PC-3 (cell line): Measurements from ENCODE around the gene TRPT1.

Source experiments
- EZH2phosphoT487 ChIP-seq: fragments of 300-600 bp; sonication (generic); IDR thresholded peaks from 2 replicates; pipeline ENCODE4 v1.6.1; 2018; ENCODE audit warnings: mild to moderate bottlenecking, antibody characterized with exemption, low read length, borderline replicate concordance
- TF ChIP-seq, protein P1 (sequence below): fragments of 300-600 bp; sonication (generic); conservative IDR thresholded peaks from 2 replicates; pipeline ENCODE4 v1.5.1; 2017; ENCODE audit warnings: antibody characterized with exemption, low read depth, mild to moderate bottlenecking, low read length

DNA sequence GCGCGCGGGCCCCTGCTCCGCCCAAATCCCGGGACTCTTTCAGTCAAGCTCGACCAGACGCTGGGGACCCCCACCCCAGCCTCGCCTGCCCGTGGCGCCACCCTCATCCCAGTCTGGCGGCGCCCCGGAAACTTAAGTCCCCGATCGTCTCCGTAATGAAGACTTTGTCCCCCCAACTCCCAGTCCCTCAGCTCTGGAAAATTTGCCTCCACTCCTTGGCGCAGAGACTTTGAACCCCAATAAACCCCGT, 25.7 kb upstream of the TRPT1 start:
- TF ChIP-seq, protein P1, sequence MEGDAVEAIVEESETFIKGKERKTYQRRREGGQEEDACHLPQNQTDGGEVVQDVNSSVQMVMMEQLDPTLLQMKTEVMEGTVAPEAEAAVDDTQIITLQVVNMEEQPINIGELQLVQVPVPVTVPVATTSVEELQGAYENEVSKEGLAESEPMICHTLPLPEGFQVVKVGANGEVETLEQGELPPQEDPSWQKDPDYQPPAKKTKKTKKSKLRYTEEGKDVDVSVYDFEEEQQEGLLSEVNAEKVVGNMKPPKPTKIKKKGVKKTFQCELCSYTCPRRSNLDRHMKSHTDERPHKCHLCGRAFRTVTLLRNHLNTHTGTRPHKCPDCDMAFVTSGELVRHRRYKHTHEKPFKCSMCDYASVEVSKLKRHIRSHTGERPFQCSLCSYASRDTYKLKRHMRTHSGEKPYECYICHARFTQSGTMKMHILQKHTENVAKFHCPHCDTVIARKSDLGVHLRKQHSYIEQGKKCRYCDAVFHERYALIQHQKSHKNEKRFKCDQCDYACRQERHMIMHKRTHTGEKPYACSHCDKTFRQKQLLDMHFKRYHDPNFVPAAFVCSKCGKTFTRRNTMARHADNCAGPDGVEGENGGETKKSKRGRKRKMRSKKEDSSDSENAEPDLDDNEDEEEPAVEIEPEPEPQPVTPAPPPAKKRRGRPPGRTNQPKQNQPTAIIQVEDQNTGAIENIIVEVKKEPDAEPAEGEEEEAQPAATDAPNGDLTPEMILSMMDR, result no peak
- TF ChIP-seq EZH2phosphoT487, result no peak
